Activated T-helper 9 cell treated with anti-CD3 and anti-CD28 coated beads, Interleukin-2, amount 50 U/mL, for 16 hours (primary cell): ENCODE measurements around the gene HSD17B8.
A peak's percentile ranks its signal among the peaks of the same experiment; 100 is the strongest.

Experiments
- DNase-seq: peaks from one replicate; pipeline ENCODE4 v3.0.0-alpha.2; 2020; ENCODE audit warnings: low read depth

HSD17B8 gene

GRCh38 chr6:33192671-33193602 is 11.5 kb upstream of the HSD17B8 start:
- no peak for DNase-seq

- DNase-seq: no peak
These were observed 10.8 kb upstream of the HSD17B8 start for GRCh38 chr6:33193619-33194018.

- no peak for DNase-seq
These were observed 9.9 kb upstream of the HSD17B8 start for GRCh38 chr6:33194431-33194979.

GRCh38 chr6:33195304-33196165 is 8.9 kb upstream of the HSD17B8 start:
- DNase-seq: no peak

GRCh38 chr6:33197431-33198048 is 6.9 kb upstream of the HSD17B8 start:
- no peak for DNase-seq

- no peak for DNase-seq
These were observed 6.1 kb upstream of the HSD17B8 start for GRCh38 chr6:33198159-33198852.

GRCh38 chr6:33198853-33199436 is 5.5 kb upstream of the HSD17B8 start:
- DNase-seq: no peak

GRCh38 chr6:33199687-33200218 is 4.7 kb upstream of the HSD17B8 start:
- DNase-seq: peak; percentile 62

GRCh38 chr6:33200219-33201146 is 4.0 kb upstream of the HSD17B8 start, which contains the start of the genes RXRB and SLC39A7:
TSS of gene RXRB (minus strand) at chr6:33200665. CDS start at chr6:33200476, 189 bp downstream.
TSS of gene SLC39A7 (plus strand) at chr6:33200867. CDS start at chr6:33201246, 379 bp downstream.
- peak; percentile 99 for DNase-seq

GRCh38 chr6:33201147-33201545 is 3.3 kb upstream of the HSD17B8 start:
- DNase-seq: no peak

GRCh38 chr6:33201935-33202334 is 2.5 kb upstream of the HSD17B8 start:
- DNase-seq: no peak

GRCh38 chr6:33202799-33203198 is 1.7 kb upstream of the HSD17B8 start:
- DNase-seq: no peak

GRCh38 chr6:33203443-33204164 is 851 bp upstream of the HSD17B8 start:
- no peak for DNase-seq

- no peak for DNase-seq
These were observed 365 bp upstream of the HSD17B8 start for GRCh38 chr6:33204165-33204414.

GRCh38 chr6:33205191-33206026 is 954 bp downstream of the HSD17B8 start:
- no peak for DNase-seq

- DNase-seq: no peak
These were observed 1.8 kb downstream of the HSD17B8 start for GRCh38 chr6:33206027-33206863.

GRCh38 chr6:33206864-33207551 is 2.6 kb downstream of the HSD17B8 start:
- no peak for DNase-seq
